Ovary (tissue), 9 donors: ENCODE data around the gene APOBEC4. TPM values are rescaled to one million over a fixed set of nuclear protein-coding genes. Genes with fewer than 3 reads are reported as not detected.
"Not testable (repeated sequence)": the region's sequence is repeated elsewhere in the genome, so short reads cannot be mapped to it uniquely, and the experiment has no call there.

ENCODE experiments used
- DNase-seq, 5 donors: peaks; one replicate each; pipeline ENCODE4 v3.0.0-alpha.2; 2019 to 2020
- H3K27ac ChIP-seq, 2 donors: fragments of 200-600 bp; one replicate each; pipeline versions ENCODE4 v1.5.1 to v1.8.0; 2019 to 2022
- H3K27me3 ChIP-seq: fragments of 200-600 bp; one replicate; pipeline ENCODE4 v1.8.0; 2022
- H3K36me3 ChIP-seq: fragments of 200-600 bp; sonication (generic); one replicate; pipeline ENCODE4 v1.5.1; 2019
- H3K4me1 ChIP-seq: one replicate; pipeline ENCODE4 v1.8.1; 2013; ENCODE audit warnings: mild to moderate bottlenecking, moderate library complexity; ENCODE audit not compliant: insufficient read depth
- H3K4me3 ChIP-seq: fragments of 200-600 bp; sonication (generic); one replicate; pipeline ENCODE4 v1.5.1; 2017
- H3K9me3 ChIP-seq, 2 donors: fragments of 200-600 bp in 1 of 2; sonication (generic) in 1 of 2; one replicate each; pipeline versions ENCODE4 v1.5.1 to v1.8.1; 2013 to 2019; ENCODE audit warnings: mild to moderate bottlenecking in 1 of 2, moderate library complexity in 1 of 2
- EP300 ChIP-seq: sonication (generic); formaldehyde crosslinking; IDR thresholded peaks from one replicate; pipeline ENCODE4 v1.6.1; 2017; ENCODE audit warnings: antibody characterized with exemption
- POLR2A ChIP-seq: fragments of 450-650 bp; IDR thresholded peaks from one replicate; pipeline ENCODE4 v1.6.1; 2017; ENCODE audit warnings: antibody characterized with exemption, mild to moderate bottlenecking, moderate library complexity
- WGBS, 3 donors: extraction: QIAGEN DNeasy Blood & Tissue Kit in 1 of 3; methylation state at CpG; one replicate each; pipeline versions ENCODE4 v1.1.5 to v1.1.7; 2013 to 2017; 5-methylcytosine and 5-hydroxymethylcytosine counted together
- intact Hi-C, 4 donors: fragments of 100-400 bp; cut with DNase I; formaldehyde crosslinking; loops; one replicate each; pipeline versions ENCODE4 v1.11.0 to v1.15.1; 2022 to 2023
- polyA plus RNA-seq, 2 donors: library from polyadenylated mRNA; stranded (reverse); fragments of 200-250 nt in 1 of 2; fragments of 350-450 nt in 1 of 2; fragmentation: Illumina TruSeq in 1 of 2; extraction: RNeasy Lipid Tissue Mini Kit (QIAGEN cat#74804) in 1 of 2; gene quantifications; one replicate each; pipeline ENCODE4 v1.2.3, GENCODE V29; 2013 to 2014
- total RNA-seq, 7 donors: library from RNA; depleted of rRNA in 2 of 7; stranded (reverse); fragments of >200 nt in 2 of 7; fragmentation: NEBNext Ultra II Directional in 3 of 7; extraction: Animal tissue kit (Norgen Biotek cat#: 25700) in 3 of 7; gene quantifications; one replicate each; pipeline versions ENCODE4 v1.1.0 to v1.2.4, GENCODE V29; 2016 to 2023
- TF ChIP-seq, protein P1 (sequence below), 3 donors: fragments of 450-650 bp in 2 of 3; fragments of 200-600 bp in 1 of 3; IDR thresholded peaks; one replicate each; pipeline versions ENCODE4 v1.5.1 to v1.8.0; 2016 to 2022; ENCODE audit warnings: antibody characterized with exemption in 3 of 3, mild to moderate bottlenecking in 1 of 3
- donor health status: DM: no; HTN: no; CAD: no; lungs with moderate emphysema.
- donor health status: DM: no; HTN: no; CAD: no.
- donor health status: Bipolar disorder and iron deficiency.
- donor health status: DM: yes; HTN: yes; CAD: no.
- donor health status: DM: no; HTN: no; CAD: no.
- donor health status: DM: yes; HTN: yes; CAD: no.

The APOBEC4 gene
- total and polyA plus RNA-seq, 9 donors, result 0.12 to 2.0 (median 0.46) TPM; not detected in 5

DNA sequence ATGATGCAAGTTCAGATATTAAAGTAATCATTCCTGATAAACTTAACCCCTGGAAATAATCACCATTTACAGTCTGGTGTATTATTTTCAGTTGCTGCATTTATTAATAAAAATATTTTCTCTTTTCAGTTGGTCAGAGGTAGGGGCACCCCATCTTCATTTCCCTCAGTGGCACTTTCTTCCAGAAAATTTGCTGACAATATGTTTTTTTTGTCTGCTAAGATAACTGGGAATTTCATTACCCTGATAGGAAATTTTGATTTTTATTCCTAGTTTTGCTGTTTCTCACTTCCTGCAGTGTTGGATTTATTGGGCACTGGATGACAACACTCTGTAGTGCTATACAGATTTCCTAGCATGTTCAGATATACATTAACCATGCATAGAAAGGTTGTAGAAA lies 33.1 kb upstream of the APOBEC4 start:
- intact Hi-C loops, result no loop called here
- H3K27ac ChIP-seq, result no peak overlapping the region
- H3K36me3 ChIP-seq, result no peaks in the 10 kb centered on the region
- no peak for DNase-seq
- no peaks in the 10 kb centered on the region for H3K27me3 ChIP-seq
- no peak overlapping the region for H3K4me3 ChIP-seq
- H3K9me3 ChIP-seq, result no peaks in the 10 kb centered on the region
- no peaks in the 10 kb centered on the region for H3K4me1 ChIP-seq
- TF ChIP-seq POLR2A (no peak), EP300 (no peak)
- TF ChIP-seq, protein P1, sequence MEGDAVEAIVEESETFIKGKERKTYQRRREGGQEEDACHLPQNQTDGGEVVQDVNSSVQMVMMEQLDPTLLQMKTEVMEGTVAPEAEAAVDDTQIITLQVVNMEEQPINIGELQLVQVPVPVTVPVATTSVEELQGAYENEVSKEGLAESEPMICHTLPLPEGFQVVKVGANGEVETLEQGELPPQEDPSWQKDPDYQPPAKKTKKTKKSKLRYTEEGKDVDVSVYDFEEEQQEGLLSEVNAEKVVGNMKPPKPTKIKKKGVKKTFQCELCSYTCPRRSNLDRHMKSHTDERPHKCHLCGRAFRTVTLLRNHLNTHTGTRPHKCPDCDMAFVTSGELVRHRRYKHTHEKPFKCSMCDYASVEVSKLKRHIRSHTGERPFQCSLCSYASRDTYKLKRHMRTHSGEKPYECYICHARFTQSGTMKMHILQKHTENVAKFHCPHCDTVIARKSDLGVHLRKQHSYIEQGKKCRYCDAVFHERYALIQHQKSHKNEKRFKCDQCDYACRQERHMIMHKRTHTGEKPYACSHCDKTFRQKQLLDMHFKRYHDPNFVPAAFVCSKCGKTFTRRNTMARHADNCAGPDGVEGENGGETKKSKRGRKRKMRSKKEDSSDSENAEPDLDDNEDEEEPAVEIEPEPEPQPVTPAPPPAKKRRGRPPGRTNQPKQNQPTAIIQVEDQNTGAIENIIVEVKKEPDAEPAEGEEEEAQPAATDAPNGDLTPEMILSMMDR (IDR thresholded peaks at IDR 0.05), result no peak

DNA sequence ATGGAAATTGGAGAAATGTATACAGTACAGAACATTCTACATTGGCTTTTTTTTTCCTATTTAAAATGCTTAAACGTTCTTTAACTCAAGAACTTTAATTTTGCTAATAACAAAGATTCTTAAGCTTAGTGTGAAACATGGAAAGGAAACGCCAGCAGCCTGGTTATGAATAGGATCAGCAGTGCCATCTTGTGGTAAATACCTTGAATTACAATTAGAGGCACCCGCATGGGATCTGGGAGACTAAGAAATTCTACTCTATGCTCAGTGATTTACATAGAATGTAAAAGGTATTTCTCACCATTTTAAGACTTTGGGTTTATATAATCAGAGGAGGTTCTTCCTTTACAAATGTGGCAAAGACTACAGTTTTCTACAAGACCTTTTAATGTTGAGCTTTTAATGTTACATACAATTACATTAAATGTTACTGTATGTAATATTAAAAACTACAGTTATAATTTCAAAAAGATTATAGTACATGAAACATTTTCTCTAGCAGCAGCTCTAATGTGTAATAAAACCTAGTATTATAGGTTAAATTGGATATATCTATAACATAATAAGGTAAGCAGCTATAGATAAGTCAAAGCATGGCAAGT lies 32.1 kb upstream of the APOBEC4 start:
- H3K27me3 ChIP-seq, result no peaks in the 10 kb centered on the region
- no peak for DNase-seq
- intact Hi-C loops, result no loop called here
- TF ChIP-seq, protein P1 (IDR thresholded peaks at IDR 0.05), result peak in 2 of 3 donors; percentile 18 to 59
- TF ChIP-seq POLR2A (no peak), EP300 (no peak)
- 28 to 46% (median 39%) methylated on average over 3 of the region's 3 CpGs for WGBS, 3 donors
- no peaks in the 10 kb centered on the region for H3K4me1 ChIP-seq
- no peaks in the 10 kb centered on the region for H3K36me3 ChIP-seq
- H3K27ac ChIP-seq, result no peak overlapping the region
- no peak overlapping the region for H3K4me3 ChIP-seq
- H3K9me3 ChIP-seq, result no peaks in the 10 kb centered on the region

DNA sequence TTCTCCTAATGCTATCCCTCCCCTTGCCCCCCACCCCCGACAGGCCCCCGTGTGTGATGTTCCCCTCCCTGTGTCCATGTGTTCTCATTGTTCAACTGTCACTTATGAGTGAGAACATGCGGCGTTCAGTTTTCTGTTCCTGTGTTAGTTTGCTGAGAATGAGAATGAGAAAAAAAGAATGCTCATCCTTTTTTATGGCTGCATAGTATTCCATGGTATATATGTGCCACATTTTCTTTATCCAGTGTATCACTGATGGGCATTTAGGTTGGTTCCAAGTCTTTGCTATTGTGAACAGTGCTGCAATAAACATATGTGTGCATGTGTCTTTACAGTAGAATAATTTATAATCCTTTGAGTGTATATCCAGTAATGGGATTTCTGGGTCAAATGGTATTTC lies 26.2 kb upstream of the APOBEC4 start:
- H3K27ac ChIP-seq, DNase-seq, H3K4me3 ChIP-seq, H3K4me1 ChIP-seq, intact Hi-C loops, H3K36me3 ChIP-seq, H3K27me3 ChIP-seq, H3K9me3 ChIP-seq: not testable (repeated sequence)
- 95 to 98% (median 97%) methylated on average over 4 of the region's 4 CpGs for WGBS, 3 donors

DNA sequence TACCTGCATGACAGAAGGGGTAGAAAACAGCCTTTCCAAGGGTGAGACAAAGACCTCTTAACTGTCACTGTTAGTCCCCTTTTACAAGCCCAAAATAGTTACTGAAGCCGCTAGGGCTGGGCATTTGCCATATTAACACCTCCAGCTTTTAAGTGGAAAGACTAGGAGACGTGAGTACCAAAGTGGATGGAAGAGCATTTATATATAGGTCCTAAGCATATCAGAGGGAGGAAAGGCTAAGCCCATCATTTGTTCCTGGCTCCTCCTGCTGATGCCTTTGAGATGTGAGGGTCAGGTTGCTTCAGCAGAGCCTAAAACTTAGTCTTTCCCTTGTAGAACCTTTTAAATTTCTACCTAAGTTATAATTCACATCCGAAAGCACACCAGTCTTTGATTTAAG lies 25.7 kb upstream of the APOBEC4 start:
- 93 to 97% (median 95%) methylated on average over 3 of the region's 3 CpGs for WGBS, 3 donors
- Histone ChIP-seq H3K27me3 (no peaks in the 10 kb centered on the region), H3K27ac (no peak overlapping the region), H3K4me1 (peaks cover 3% of the 10 kb centered on the region), H3K36me3 (no peaks in the 10 kb centered on the region), H3K4me3 (no peak overlapping the region), H3K9me3 (no peaks in the 10 kb centered on the region)
- no peak for DNase-seq
- intact Hi-C loops, result no loop called here
- TF ChIP-seq POLR2A, result no peak
- no peak for TF ChIP-seq EP300
- TF ChIP-seq, protein P1 (IDR thresholded peaks at IDR 0.05), result no peak

DNA sequence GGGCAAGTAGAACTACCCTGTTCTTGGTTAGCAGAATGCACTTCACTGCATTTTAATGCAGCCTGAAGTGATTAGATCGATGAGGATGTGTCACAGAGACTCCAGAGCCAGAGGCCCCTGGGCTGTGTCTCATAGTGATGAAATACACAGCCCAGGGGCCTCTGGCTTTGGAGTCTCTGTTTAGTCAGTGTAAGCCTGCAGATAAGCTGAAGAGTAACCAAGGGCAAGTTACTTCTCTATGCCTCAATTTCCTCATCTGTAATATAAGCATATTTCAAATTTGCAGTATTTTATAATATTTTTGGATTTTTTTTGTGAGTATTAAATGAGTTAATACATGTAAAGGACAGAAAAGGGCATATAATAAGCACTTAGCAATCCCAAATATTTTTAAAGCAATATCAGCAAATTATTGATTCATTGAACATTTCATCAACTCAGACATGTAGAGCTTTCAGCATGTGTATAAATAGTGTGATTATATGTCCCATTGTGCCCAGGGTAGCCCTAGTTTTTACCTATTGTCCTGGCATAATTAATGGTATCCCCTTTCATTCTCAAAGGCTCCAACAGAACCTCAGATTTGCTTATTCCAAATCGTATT lies 23.6 kb upstream of the APOBEC4 start:
- no peak for DNase-seq
- no peak overlapping the region for H3K4me3 ChIP-seq
- TF ChIP-seq, protein P1 (IDR thresholded peaks at IDR 0.05), result no peak
- TF ChIP-seq POLR2A (no peak), EP300 (no peak)
- WGBS, 3 donors, result 73 to 74% (median 73%) methylated on average over 2 of the region's 2 CpGs
- H3K4me1 ChIP-seq, result peaks cover 5% of the 10 kb centered on the region
- H3K27me3 ChIP-seq, result no peaks in the 10 kb centered on the region
- no peaks in the 10 kb centered on the region for H3K9me3 ChIP-seq
- intact Hi-C loops, result no loop called here
- H3K36me3 ChIP-seq, result no peaks in the 10 kb centered on the region
- no peak overlapping the region for H3K27ac ChIP-seq
